Measurements from ENCODE around the gene RANGRF.

RANGRF gene

GRCh38 chr17:8275421-8276290 lies 12.8 kb upstream of the RANGRF start:
- DNase-seq: no peak

GRCh38 chr17:8277317-8277716 lies 11.2 kb upstream of the RANGRF start:
- DNase-seq: no peak

GRCh38 chr17:8282345-8282744 lies 6.1 kb upstream of the RANGRF start:
- no peak for DNase-seq

GRCh38 chr17:8283356-8283755 lies 5.1 kb upstream of the RANGRF start:
- no peak for DNase-seq

GRCh38 chr17:8284126-8284525 lies 4.3 kb upstream of the RANGRF start:
- no peak for DNase-seq

- no peak for DNase-seq
These were observed 2.9 kb upstream of the RANGRF start for GRCh38 chr17:8285270-8286181.

GRCh38 chr17:8287651-8288335 lies 677 bp upstream of the RANGRF start:
- no peak for DNase-seq

GRCh38 chr17:8289103-8289397 lies 580 bp downstream of the RANGRF start:
- no peak for DNase-seq

GRCh38 chr17:8290043-8290442 lies 1.6 kb downstream of the RANGRF start:
- DNase-seq: peak; percentile 22

- no peak for DNase-seq
These were observed 4.3 kb downstream of the RANGRF start for GRCh38 chr17:8292639-8293395.

- DNase-seq: no peak
These were observed 5.9 kb downstream of the RANGRF start for GRCh38 chr17:8294361-8294760.

GRCh38 chr17:8294814-8295316 lies 6.4 kb downstream of the RANGRF start:
- no peak for DNase-seq

GRCh38 chr17:8300226-8300625 lies 11.8 kb downstream of the RANGRF start:
- DNase-seq: no peak

GRCh38 chr17:8300627-8301242 lies 12.3 kb downstream of the RANGRF start:
- DNase-seq: peak; percentile 68

GRCh38 chr17:8310601-8311123 lies 22.2 kb downstream of the RANGRF start:
- DNase-seq: no peak

GRCh38 chr17:8311131-8311790 lies 22.8 kb downstream of the RANGRF start:
- no peak for DNase-seq

- no peak for DNase-seq
These were observed 23.8 kb downstream of the RANGRF start for GRCh38 chr17:8312251-8312650.

GRCh38 chr17:8312726-8313600 lies 24.5 kb downstream of the RANGRF start:
- DNase-seq: no peak

- DNase-seq: no peak
These were observed 26.6 kb downstream of the RANGRF start for GRCh38 chr17:8314797-8315763.
